ENCODE measurements around the gene ABCA12. TPM values are rescaled to one million over a fixed set of nuclear protein-coding genes. Genes with fewer than 3 reads are reported as not detected.

Gene ABCA12
- total and polyA plus RNA-seq, 2 donors (not counting 3 experiments of a cell fraction or from before 2014, with no cell fraction given), result not detected

GRCh38 chr2:214995409-214995808 is 143.0 kb downstream of the ABCA12 start:
- H3K36me3 ChIP-seq (ENCODE audit: control insufficient read depth in 2 of 2, extremely low read depth in 1 of 2, insufficient read depth in 2 of 2, low read length in 2 of 2), result no peaks in the 10 kb centered on the region
- dilution Hi-C loops (cut with MboI; ENCODE audit: extremely low pct_ligation_motif_present, low sequenced_read_pairs), result no loop called here
- TF ChIP-seq FOS (IDR thresholded peaks at IDR 0.05; ENCODE audit: borderline replicate concordance, insufficient read depth, low read length), result no peak
- TF ChIP-seq EZH2 (IDR thresholded peaks at IDR 0.05; ENCODE audit: borderline replicate concordance, low read depth, low read length, severe bottlenecking), result no peak
- TF ChIP-seq JUN (IDR thresholded peaks at IDR 0.05; ENCODE audit: borderline replicate concordance, insufficient read depth, insufficient read length, low read depth), result no peak
- TF ChIP-seq POLR2AphosphoS5 (IDR thresholded peaks at IDR 0.05; ENCODE audit: insufficient read depth, low read depth, low read length), result no peak
- no peak for TF ChIP-seq CTCF (IDR thresholded peaks at IDR 0.05; ENCODE audit: extremely low read depth in 1 of 2, insufficient read depth in 1 of 2, low read depth in 1 of 2, low read length in 2 of 2)
- ChIA-PET POLR2A (no interaction called here), CTCF (interaction anchor here (0.6 to 1.0 kb wide), 2 partner anchors 18 to 111 kb away, joined by 3 read pairs; no protein-coding TSS in a partner anchor)
- no peak overlapping the region for H3K4me2 ChIP-seq (ENCODE audit: insufficient read depth, low read length)
- no peak overlapping the region for H3K27ac ChIP-seq (ENCODE audit: insufficient read depth, low read depth, low read length)
- no peaks in the 10 kb centered on the region for H4K20me1 ChIP-seq (replicated peaks; ENCODE audit: control insufficient read depth, extremely low read depth, insufficient read depth, low read length)
- intact Hi-C loops (cut with micrococcal nuclease), result no loop called here
- H3K4me1 ChIP-seq (ENCODE audit: control insufficient read depth, extremely low read depth, insufficient read depth, low read length), result no peaks in the 10 kb centered on the region
- no peaks in the 10 kb centered on the region for H3K9me3 ChIP-seq (replicated peaks; ENCODE audit: control insufficient read depth, insufficient read depth, low read length)
- no peak overlapping the region for H2AFZ ChIP-seq (ENCODE audit: low read depth, low read length)
- no peak overlapping the region for H3K9ac ChIP-seq (replicated peaks; ENCODE audit: extremely low read depth, insufficient read depth, low read length)
- no TSS peak for BruUV-seq (replicated peaks)
- H3K79me2 ChIP-seq (ENCODE audit: control insufficient read depth, insufficient read depth, low read length), result no peaks in the 10 kb centered on the region
- no peak overlapping the region for H3K4me3 ChIP-seq (replicated peaks in 1 of 3; ENCODE audit: insufficient read depth in 1 of 3, low read depth in 1 of 3, low read length in 3 of 3)
- FAIRE-seq, result no peak
- no peaks in the 10 kb centered on the region for H3K9me1 ChIP-seq (replicated peaks; ENCODE audit: control insufficient read depth, extremely low read depth, insufficient read depth, low read length)
- H3K27me3 ChIP-seq (ENCODE audit: control insufficient read depth in 2 of 2, insufficient read depth in 2 of 2, low read length in 2 of 2), result peaks cover 0 to 2% of the 10 kb centered on the region in 2 experiments
- no peak for DNase-seq (ENCODE audit: low read depth, low spot score)

- H3K9me3 ChIP-seq (replicated peaks; ENCODE audit: control insufficient read depth, insufficient read depth, low read length), result no peaks in the 10 kb centered on the region
- ChIA-PET CTCF (no interaction called here), POLR2A (no interaction called here)
- no peaks in the 10 kb centered on the region for H3K79me2 ChIP-seq (ENCODE audit: control insufficient read depth, insufficient read depth, low read length)
- peaks cover 0 to 2% of the 10 kb centered on the region in 2 experiments for H3K27me3 ChIP-seq (ENCODE audit: control insufficient read depth in 2 of 2, insufficient read depth in 2 of 2, low read length in 2 of 2)
- no peak overlapping the region for H3K4me3 ChIP-seq (replicated peaks in 1 of 3; ENCODE audit: insufficient read depth in 1 of 3, low read depth in 1 of 3, low read length in 3 of 3)
- no peak overlapping the region for H3K9ac ChIP-seq (replicated peaks; ENCODE audit: extremely low read depth, insufficient read depth, low read length)
- intact Hi-C loops (cut with micrococcal nuclease) (no loop called here), dilution Hi-C loops (cut with MboI; ENCODE audit: extremely low pct_ligation_motif_present, low sequenced_read_pairs) (no loop called here)
- no peak overlapping the region for H3K27ac ChIP-seq (ENCODE audit: insufficient read depth, low read depth, low read length)
- no TSS peak for BruUV-seq (replicated peaks)
- TF ChIP-seq MYC (IDR thresholded peaks at IDR 0.05; ENCODE audit: low read depth, low read length) (no peak), FOS (IDR thresholded peaks at IDR 0.05; ENCODE audit: borderline replicate concordance, insufficient read depth, low read length) (no peak), POLR2A (IDR thresholded peaks at IDR 0.05; ENCODE audit: low read depth, low read length) (no peak), CTCF (IDR thresholded peaks at IDR 0.05; ENCODE audit: extremely low read depth in 1 of 2, insufficient read depth in 1 of 2, low read depth in 1 of 2, low read length in 2 of 2) (no peak), EZH2 (IDR thresholded peaks at IDR 0.05; ENCODE audit: borderline replicate concordance, low read depth, low read length, severe bottlenecking) (no peak), GATA2 (IDR thresholded peaks at IDR 0.05; ENCODE audit: insufficient read depth, insufficient read length, low read depth, low read length) (no peak), JUN (IDR thresholded peaks at IDR 0.05; ENCODE audit: borderline replicate concordance, insufficient read depth, insufficient read length, low read depth) (no peak), POLR2AphosphoS5 (IDR thresholded peaks at IDR 0.05; ENCODE audit: insufficient read depth, low read depth, low read length) (no peak)
- TF ChIP-seq, protein P1, sequence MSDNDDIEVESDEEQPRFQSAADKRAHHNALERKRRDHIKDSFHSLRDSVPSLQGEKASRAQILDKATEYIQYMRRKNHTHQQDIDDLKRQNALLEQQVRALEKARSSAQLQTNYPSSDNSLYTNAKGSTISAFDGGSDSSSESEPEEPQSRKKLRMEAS (IDR thresholded peaks at IDR 0.05; ENCODE audit: insufficient read depth, insufficient read length), result no peak
- no peak overlapping the region for H3K4me2 ChIP-seq (ENCODE audit: insufficient read depth, low read length)
- H2AFZ ChIP-seq (ENCODE audit: low read depth, low read length), result no peak overlapping the region
- DNase-seq (ENCODE audit: low read depth, low spot score) (no peak), FAIRE-seq (no peak)
- H3K9me1 ChIP-seq (replicated peaks; ENCODE audit: control insufficient read depth, extremely low read depth, insufficient read depth, low read length), result no peaks in the 10 kb centered on the region
- H3K4me1 ChIP-seq (ENCODE audit: control insufficient read depth, extremely low read depth, insufficient read depth, low read length), result no peaks in the 10 kb centered on the region
- H3K36me3 ChIP-seq (ENCODE audit: control insufficient read depth in 2 of 2, extremely low read depth in 1 of 2, insufficient read depth in 2 of 2, low read length in 2 of 2), result no peaks in the 10 kb centered on the region
- no peaks in the 10 kb centered on the region for H4K20me1 ChIP-seq (replicated peaks; ENCODE audit: control insufficient read depth, extremely low read depth, insufficient read depth, low read length)
Measured at GRCh38 chr2:214992911-214993310, 145.5 kb downstream of the ABCA12 start.

Measured in endothelial cell of umbilical vein (primary cell).